Measurements from ENCODE around the gene TYMP. TPM values are rescaled to one million over a fixed set of nuclear protein-coding genes. Genes with fewer than 3 reads are reported as not detected.

TYMP gene
- total RNA-seq, 1 donor from 2014 or later = 12.7 TPM

DNA sequence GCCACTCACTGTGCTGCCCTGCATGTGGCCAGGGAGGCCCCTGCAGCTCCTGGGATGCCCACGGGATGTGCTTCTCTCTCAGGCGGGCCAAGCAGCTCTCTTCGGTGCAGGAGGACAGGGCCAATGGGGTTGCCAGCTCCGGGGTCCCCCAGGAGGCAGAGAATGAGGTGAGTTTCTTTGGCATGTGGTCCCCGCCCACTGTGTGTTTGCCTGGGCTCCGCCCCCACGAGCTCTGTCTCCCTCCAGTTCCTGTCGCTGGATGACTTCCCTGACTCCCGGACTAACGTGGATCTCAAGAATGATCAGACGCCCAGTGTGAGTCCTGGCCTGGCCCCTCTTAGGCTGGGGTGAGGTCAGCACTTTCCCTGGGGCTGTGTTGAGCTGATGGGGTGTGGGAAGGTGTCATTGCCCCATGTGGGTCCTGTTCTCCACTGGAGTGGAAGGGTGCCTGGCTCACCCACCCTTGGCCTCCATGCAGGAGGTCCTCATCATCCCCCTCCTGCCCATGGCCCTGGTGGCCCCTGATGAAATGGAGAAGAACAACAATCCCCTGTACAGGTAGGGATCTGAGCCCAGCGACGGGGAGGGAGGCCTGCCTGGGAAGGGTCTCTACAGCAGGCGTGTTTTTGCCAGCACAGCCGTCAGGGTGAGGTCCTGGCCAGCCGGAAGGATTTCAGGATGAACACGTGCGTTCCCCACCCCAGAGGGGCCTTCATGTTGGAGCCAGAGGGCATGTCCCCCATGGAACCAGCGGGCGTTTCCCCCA lies 12.1 kb downstream of the TYMP start:
- no peak for DNase-seq
- no peak for ATAC-seq
- intact Hi-C loops (cut with micrococcal nuclease) = no loop called here

- no peak for ATAC-seq
- intact Hi-C loops (cut with micrococcal nuclease) = no loop called here
Measured at GRCh38 chr22:50516891-50517290, 12.9 kb downstream of the TYMP start.

GRCh38 chr22:50516068-50516467 lies 13.7 kb downstream of the TYMP start:
- DNase-seq (no peak), ATAC-seq (no peak)
- intact Hi-C loops (cut with micrococcal nuclease) = no loop called here

More at GRCh38 chr22:50516891-50517290, 12.9 kb downstream of the TYMP start:
- DNase-seq = no peak

- intact Hi-C loops (cut with micrococcal nuclease) = no loop called here
- no peak for DNase-seq
Measured at GRCh38 chr22:50513175-50513574, 16.6 kb downstream of the TYMP start.

DNA sequence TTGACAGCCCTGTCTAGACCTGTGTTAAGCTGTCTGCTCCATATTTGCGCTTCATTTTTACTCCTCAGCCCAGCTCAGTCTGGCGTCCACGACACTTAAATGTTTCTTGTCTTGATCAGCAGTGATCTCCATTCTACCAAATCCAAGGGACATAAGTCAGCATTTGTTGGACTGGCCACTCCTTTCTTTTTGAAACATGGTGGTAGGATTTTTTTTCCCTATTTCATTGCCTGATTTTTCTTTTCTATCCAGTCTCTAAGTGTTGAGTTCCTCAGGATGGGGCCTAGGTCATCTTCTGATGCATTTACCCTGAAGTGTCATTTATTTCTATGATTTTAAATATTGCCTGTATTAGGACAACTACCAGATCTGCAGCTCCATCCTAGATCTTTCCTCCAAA lies 20.9 kb downstream of the TYMP start:
- intact Hi-C loops (cut with micrococcal nuclease) = no loop called here
- DNase-seq (no peak), ATAC-seq (no peak)

More at GRCh38 chr22:50513175-50513574, 16.6 kb downstream of the TYMP start:
- no peak for ATAC-seq

GRCh38 chr22:50507991-50508884 lies 21.6 kb downstream of the TYMP start, which contains the start of gene NCAPH2:
NCAPH2 (plus strand) TSS chr22:50508224; CDS start chr22:50508338, 114 bp downstream.
- intact Hi-C loops (cut with micrococcal nuclease) = no loop called here
- DNase-seq (peak; percentile 98), ATAC-seq (peak; percentile 78)

- ATAC-seq (peak; percentile 85), DNase-seq (peak; percentile 95)
- intact Hi-C loops (cut with micrococcal nuclease) = no loop called here
Measured at GRCh38 chr22:50507421-50507990, 22.3 kb downstream of the TYMP start, which contains the start of gene LMF2. LMF2 (minus strand) TSS chr22:50507702; CDS start chr22:50507675, 27 bp downstream.

DNA sequence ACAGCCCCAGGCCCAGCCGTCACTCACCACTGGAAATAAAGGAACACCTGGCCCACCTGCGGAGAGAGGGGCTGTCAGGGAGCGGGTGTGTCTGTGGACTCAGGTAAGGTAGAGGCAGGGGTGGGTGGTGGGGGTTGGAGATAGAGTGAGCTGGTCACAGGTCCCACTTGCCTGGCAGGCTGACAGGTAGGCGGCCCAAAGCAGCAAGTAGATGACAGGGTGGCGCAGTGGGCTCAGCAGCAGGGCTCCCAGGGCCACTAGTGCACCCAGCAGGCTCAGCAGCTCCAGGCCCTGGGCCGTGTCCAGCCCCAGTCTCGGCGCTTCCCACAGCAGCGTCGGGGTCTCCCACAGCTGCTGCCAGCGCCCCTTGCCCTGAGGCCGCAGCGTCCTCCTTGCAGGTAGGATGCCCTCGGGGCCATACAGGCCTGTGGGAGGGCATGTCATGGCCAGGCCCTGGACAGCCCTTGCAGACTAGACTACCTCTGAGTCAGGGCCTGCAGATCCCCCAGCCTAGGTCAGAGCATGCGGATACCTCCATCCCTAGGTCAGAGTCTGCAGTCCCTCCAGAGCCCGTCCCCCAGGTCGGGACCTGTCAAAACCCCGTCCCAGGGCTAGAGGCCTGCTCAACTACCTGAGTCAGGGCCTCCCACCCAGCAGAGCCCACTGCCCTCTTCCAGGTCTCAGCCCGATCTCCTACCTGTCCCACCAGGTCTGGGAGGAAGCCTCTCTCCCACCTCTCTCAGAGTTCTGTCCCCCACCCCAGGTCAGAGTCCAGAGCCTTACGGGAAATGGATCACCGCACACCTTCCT lies 23.0 kb downstream of the TYMP start:
- peak; percentile 1 for ATAC-seq
- DNase-seq = peak; percentile 51
- intact Hi-C loops (cut with micrococcal nuclease) = no loop called here

DNA sequence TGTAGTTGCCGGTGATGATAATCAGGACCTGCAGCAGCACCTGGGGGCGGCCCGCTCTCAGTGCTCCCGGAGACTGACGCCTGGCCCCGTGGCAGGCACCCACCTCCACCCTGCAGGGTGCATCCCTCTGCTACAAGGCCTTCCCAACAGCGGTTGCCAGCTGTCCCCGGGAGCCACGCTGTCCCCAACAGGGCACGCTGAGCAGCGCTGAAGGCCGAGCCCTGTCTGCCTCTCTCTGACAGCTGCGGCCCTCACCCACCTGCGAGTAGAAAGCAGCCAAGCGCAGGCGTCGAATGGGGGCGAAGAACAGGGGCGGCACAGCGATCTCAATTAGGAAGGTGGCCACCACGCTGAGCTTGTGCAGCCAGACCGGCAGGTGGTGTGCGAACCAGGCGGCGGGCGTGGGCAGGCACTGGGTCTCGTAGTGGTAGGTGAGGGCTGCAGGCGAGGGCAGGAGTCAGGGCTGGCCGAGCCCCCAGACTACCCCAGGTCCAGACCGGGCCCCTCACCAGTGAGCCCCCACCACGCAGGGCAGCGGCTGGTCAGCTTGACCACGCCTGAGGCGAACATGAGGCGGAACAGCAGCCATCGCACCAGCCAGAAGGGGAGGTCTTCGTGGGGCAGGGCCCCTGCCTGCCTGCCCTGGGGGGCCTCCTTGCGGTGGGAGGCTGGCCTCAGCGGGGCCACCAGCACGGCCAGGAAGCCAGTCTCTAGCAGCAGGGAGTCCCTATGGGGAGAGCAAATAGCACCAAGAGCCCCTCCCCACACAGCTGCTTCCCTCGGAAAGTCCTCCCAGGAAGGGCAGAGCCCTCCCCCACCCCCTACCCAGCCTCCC lies 23.8 kb downstream of the TYMP start:
- ATAC-seq = no peak
- intact Hi-C loops (cut with micrococcal nuclease) = no loop called here
- DNase-seq = peak; percentile 46

DNA sequence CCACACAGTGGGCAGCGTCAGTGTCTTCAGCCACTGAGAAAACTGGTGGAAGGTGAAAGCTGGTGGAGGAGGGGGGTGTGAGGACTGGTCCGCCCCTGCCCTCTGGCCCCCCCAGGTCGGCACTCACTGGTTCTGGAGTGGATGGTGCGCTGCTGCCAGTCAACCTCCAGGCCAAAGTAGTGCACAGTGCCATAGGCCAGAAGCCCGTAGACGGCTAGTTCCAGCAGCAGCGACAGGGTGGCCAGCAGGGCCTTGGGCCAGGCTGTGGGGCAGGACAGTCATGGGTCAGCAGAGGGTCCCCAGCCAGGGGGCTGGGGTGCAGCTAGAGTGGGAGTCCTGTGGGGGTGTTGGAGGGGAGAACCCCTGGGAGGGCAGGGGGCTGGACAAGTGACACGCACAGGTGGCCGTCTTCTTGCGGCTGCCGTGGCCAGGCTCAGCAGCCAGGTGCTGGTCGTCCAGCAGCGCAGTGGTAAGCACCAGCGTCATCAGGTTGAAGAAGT lies 24.5 kb downstream of the TYMP start:
- intact Hi-C loops (cut with micrococcal nuclease) = no loop called here
- DNase-seq = no peak
- ATAC-seq = no peak

GRCh38 chr22:50504369-50505211 lies 25.2 kb downstream of the TYMP start:
- DNase-seq (no peak), ATAC-seq (no peak)
- intact Hi-C loops (cut with micrococcal nuclease) = no loop called here

DNA sequence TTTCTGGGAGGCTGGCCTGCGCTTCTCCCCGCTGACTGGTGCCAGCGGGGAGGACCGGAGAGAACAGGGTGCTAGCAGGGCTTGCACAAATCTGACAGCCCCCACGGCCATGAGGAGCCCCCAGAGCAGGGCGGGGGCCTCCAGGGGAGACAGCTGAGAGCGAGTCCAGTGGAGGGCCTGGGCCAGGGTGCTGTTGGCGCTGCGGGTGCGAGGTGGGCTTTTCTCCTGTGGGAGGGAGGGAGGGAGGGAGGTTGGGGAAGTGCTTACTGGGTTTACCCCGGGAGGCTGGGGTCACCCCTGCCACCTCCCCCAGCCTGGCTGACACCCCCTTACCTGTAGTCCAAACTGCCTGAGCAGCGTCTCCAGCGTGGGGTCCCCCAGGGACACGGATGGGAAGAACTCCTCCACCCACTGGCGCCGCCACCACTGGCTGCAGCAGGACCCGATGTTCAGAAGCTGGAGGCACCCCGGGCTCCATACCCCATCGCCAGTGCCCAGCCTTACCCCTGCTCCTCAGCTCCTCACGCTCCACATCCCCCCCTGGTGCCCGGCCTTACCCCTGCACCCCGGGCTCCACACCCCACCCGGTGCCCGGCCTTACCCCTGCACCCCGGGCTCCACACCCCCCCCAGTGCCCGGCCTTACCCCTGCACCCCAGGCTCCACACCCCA lies 26.2 kb downstream of the TYMP start:
- intact Hi-C loops (cut with micrococcal nuclease) = no loop called here
- DNase-seq = no peak

GRCh38 chr22:50502628-50503474 lies 27.0 kb downstream of the TYMP start:
- intact Hi-C loops (cut with micrococcal nuclease) = no loop called here
- ATAC-seq (no peak), DNase-seq (no peak)

More for the DNA sequence above, 26.2 kb downstream of the TYMP start:
- ATAC-seq = no peak

GRCh38 chr22:50502096-50502495 lies 27.7 kb downstream of the TYMP start:
- DNase-seq (no peak), ATAC-seq (no peak)
- intact Hi-C loops (cut with micrococcal nuclease) = no loop called here

DNA sequence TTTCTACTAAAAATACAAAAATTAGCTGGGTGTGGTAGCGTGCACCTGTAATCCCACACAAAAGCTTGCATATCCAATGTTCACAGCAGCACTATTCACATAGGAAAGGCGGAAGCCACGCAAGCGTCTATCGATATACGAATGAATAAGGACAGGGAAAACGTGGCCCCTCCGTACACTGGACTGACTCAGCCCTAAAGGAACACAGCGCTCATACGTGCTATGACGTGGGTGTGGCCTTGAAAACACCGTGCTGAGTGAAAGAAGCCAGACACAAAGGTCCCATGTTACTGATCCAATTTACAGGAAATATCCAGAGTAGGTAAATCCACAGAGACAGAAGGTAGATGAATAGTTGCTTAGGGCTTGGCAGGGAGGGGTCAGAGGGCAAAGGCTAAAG lies 29.4 kb downstream of the TYMP start:
- no peak for DNase-seq
- no peak for ATAC-seq
- intact Hi-C loops (cut with micrococcal nuclease) = no loop called here

Measured in left ventricle myocardium superior (tissue), 1 donor.